NCI-H510A treated with DMSO at 0.1 percent for 48 hours (cell line): ENCODE results near the gene PHACTR2.

Source experiments
- DNase-seq: peaks from one replicate; lab custom pipeline; 2025; lab: John Stamatoyannopoulos, UW

The PHACTR2 gene

DNA sequence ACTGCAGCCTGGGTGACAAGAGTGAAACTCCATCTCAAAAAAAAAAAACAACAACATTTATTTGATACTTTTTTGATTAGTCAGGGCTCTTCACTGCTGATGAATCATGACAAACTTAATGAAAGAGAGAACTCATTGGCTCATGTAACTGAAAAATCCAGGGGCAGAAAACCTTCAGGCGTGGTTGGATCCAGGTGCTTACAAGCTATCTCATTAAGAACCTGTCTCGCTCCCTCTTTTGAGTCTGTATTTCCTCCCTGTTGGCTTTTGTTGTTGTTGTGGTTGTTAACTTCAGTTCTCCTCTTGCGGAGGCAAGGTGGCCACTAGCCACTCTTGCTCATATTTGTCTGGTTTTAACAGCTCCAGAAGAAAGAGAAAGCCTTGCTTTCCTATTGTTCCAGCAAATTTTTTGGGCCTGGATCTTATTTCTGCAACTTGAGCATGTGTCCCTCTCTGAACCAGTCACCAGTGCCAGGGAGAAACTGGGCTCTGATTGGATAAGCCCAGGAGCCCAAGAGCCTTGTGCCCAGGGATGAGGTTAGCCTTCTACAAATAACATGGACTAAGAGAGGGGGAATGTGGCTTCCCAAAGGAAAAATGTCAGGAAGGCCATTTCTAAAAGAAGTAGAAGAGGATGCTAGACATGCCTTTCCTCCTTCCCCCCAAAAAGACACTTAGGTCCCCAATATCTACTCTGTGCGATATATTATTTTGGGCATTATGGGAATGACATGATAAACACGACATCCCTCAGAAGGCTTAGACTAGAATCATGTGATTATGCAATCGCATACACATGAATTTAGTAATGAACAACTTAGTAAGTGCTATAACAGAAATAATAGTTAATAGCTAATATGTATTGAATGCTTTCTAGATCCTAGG, 64.5 kb downstream of the PHACTR2 start:
- no peak for DNase-seq

DNA sequence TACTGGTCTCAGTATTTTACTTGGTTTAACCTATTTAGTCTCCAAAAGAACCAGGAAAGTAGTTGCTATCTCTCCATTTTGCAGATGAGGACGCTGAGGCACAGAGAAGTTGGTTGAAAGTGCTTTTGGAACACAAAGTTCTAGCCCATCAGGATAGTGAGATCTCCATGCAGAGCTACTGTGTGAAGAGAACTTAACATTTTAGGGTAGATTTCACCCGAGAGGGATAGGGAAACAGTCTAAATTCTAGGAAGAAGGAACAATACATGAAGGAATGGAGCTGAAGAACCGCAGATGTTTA, 65.1 kb downstream of the PHACTR2 start:
- no peak for DNase-seq

DNA sequence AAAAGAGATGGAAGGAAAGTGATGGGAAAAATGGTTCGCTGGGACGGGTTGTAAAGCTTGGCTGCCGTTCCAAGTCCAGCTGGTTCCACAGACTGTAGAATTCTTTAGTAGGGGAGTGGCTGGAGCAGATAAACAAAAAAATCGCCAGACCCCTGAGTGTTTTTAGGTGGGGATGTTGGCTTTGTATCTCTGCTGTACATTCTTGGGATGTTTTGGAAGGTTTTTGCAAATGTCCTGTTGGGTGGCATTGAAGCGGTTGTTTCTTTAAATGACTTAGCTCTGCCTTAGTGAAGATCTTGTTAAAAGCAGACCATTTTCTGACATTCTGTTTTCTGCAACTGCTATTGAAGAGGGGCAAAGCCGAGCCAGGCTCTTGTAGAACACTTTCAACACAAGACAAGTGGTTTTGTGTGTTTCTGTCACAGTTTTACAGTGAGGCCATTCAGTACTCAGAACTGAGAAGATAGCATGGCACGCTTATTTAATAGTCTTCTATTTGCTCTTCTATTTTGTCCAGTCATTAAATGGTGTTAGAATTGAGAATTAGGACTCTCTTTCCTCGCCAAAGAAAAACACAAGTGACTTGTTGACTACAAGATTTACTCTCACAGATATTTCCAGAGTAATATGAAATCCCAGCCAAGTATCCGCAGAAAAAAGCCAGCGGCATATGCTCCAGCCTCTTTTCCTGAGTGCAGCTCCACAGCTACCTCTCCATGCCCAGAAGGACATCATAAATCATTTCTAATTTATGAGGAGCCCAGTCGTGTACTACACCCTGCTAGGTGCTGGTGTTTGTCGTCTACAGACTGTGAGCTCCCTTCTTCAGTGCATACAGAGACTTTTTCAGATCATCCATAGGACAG, 65.8 kb downstream of the PHACTR2 start:
- DNase-seq: no peak

DNA sequence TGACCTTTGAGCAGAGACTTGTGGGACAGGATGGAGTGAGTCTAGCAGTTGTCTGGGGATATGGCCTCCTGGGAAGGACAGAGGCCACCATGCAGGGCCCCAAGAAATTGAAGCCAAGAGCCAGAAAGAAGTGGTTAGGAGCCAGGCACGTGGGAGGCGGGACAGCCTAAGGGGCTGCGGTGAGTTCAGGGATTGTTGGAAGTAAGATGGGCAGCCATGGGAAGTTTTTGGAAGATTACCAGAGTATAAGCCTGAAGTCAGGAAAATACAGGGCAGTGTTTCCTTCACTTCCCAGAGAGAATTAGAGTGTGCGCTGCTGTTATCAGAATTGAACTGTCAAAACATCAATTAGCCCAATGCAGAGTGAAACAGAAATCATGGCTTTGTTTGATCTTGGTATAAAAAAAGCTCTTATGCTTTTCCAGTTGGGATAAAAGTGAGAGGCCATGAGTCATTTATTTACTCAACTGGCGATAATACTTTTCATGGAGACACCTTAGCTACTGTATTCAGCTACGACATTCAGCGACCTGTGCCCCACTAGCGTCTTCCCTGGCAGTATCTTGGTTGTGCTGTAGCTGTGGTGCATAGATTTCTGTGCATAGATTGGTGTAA, 66.9 kb downstream of the PHACTR2 start:
- no peak for DNase-seq

DNA sequence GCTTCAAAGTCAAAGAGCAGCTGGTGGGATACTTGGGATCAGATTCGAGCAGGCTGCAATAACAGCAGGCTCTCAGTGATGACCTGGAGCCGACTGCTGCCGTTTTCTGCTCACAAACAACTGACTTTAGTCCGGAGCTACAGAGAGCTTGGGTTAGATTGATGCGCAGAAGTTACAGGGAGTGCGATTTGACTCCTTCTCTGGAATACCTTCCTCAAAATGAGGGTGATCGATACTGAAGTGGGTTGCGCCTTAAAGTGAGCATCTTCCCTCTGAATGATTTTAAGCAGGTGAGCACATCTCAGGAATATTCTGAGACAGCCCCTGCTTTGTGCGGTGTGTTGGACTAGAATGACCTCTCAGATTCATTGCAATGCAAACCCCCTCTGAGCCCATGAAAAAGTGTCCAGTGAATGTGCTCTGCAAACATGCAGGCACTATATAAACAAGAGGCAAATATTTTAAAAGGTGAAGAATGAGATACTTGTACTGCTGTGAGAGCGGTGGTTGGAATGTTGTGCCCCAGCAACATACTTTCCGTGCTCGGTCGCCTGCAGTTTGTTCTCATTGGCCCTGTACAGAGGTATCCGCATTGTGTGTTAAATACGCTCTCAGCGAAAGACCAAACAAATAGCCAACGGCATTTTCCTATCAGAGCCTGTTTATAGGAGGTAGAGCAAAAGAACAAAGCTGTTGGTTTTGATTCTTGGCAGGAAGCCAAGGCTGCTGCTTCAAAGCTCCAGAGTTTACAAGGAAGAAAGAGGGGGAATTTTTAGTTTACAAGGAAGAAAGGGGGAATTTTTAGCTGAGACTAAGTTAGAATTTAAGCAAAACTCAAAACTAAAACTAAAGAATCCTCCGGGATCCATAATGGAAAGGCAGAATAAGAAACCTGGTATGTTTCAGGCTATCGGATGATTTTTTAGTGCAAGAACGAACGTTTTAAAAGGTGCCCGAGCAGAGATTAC, 67.7 kb downstream of the PHACTR2 start:
- DNase-seq: no peak

DNA sequence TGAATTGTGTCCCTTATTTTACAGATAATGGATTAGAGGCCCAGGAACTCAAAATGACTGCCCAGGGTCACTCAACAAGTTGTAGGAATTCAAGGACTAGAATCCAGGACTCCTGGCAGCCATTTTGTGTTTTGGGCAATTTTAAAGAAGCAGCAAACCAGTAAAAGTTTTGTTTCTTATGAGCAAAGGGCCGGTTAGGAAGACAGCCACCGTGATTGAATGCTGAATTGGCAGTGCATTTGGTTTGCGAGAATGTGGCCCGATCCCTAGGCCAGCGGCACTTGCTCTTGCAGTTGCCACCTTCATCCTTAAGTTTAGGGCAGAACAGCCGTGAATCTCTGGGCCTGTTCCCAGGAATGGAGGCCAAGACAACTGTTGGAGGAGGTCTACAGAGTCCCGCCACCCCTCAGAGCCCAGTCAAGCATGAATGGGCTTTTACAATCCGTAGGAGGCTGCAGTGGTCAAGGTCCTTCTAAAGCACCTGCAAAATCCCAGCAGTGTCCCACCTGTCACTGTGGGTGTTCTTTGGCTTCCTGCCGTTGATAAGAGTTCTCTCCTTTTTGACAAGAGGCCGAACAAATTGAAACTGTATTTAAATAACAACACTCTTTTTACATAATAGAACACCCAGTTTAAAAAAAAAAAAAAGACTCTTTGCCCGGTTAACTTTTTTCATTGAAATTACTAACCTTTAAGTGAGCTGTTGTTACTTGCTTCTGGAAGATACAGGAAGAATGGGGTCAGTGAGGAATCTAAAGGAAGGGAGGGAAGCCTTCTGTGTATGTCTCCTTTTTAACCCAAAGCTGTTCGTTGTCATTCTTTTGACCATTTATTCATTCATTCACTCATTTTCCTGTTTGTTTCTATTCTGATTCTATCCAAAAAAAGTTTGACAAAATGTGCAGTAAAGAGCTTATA, 68.7 kb downstream of the PHACTR2 start:
- DNase-seq: no peak

DNA sequence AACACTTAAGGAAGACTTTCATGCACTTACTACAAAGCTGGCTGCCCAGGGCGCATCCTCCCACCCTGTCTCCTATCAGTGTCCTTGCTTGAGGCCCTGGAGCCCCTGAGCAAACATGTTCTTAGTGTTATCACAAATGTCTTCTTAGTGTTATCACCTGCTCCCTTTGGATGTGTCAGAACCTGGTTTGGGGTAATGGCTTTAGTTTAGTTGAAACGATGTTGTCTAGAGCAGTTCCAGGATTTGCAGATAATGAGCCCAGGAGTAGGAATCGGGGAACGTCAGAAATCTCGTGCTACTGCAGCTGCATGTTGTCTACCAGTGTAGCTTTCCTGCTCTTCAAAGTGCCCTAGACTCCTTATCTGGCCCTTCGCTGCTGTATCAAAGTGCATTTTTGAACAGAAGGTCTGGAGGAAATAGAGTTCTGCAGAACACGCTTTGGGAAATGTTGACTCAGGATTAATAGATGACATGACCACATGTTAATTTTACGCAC, 69.6 kb downstream of the PHACTR2 start:
- no peak for DNase-seq

DNA sequence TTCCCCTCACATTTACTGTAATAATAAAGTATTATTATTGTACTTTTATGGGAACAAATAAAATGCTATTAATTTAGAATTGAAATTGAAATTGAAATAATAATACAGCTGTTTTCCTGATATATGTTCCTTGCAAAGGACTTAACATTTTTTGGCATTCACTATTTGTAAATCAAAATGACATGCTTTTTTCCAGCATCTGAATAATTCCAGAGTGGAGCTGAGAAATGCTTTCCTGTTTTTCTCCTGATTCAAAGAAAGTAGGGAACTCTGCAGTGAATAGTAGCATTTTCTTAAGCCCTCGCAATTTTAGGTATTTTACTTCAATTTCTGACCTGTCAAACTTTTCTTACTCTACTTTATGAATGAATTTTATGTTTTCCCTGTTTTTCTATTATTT, 72.1 kb downstream of the PHACTR2 start:
- no peak for DNase-seq

DNA sequence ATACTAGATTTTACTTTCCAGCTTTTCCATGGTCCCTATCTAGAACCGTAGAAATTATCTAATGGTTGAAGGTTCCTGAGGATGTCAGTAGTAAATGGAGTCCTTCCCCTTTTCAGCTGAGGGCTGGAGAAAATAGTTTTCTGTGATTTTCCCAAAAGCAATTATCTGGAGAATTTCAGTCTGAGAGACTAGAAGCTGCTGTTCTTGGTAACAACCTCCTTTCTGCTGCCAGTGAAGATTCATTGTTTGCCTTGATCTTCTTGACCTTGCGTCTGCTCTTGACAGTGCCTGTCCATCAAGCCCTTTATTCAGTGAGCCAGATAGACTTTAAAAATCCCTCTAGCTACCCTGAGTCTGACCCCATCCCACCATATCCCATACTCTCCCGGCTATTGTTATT, 73.1 kb downstream of the PHACTR2 start:
- DNase-seq: no peak

DNA sequence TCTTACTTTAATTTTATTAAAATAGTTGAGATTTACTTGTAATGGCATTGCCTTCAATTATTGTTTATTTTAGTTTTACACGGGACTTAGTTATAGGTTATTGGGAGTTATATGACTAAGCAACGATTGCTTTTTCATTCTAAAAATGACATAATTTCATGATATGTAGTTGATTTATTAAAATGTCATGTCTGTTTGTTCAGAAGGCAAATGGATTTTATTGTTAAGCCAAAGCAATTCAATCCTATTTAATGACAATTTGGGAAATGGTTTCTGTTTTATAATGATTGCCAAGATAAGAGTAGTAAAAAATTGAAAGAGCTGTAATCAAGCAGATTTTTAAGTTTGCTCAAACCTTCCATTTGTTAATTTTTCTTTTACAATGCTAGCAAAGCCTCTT, 74.7 kb downstream of the PHACTR2 start:
- no peak for DNase-seq

DNA sequence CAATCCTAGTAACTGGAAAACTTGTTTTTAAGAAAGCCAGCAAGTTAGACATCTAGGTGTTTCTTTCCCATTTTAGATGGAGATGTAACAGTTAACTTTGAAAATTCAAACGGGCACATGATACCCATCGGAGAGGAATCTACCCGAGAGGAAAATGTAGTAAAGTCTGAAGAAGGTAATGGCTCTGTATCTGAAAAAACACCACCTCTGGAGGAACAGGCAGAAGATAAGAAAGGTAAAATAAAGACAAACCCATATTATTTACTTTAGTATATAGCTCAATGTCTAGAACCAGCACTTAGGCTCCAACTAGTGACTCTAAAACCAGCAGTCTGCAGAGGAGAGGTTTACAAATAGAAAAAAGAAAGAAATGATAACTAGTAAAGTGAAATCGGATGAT, 75.9 kb downstream of the PHACTR2 start:
- no peak for DNase-seq

DNA sequence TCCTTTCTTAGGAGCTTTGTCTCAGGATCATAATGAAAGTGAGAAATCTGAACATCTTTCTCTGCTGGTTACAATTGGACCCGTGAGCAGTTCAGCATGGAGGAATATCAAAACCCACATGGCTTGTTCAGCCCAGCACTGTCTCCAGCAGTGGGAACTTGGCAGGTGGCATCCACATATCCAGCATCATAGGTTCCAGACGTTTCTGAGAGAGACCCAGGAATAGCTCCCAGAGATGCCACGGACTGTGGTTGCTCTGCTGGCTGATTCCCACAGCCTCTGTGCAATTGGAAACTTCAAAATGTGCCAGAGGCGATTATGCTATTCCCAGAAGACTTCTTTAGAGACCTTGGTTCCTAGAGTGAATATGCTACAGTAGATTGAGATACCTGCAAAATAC, 76.4 kb downstream of the PHACTR2 start:
- no peak for DNase-seq

DNA sequence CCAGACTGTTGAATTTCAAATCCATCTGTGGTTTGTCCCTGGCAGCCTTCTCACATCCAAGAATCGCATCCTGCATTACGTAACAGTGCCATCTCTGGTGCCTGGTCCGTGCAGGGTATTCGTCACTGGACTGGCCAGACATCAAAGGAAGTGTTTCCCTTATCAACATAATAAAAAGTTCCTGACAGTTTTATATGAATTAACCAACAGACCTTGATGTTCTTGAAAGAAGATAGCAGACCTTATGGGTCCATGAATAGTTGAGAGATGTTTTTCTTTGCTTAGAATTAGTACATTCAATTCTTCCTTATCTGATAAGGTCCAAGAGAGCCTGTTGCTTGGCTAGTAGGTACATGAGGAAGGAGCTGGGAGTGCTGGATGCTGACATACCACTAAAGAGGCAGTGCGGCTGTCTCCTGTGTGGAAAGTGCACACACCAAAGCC, 77.6 kb downstream of the PHACTR2 start:
- DNase-seq: no peak

DNA sequence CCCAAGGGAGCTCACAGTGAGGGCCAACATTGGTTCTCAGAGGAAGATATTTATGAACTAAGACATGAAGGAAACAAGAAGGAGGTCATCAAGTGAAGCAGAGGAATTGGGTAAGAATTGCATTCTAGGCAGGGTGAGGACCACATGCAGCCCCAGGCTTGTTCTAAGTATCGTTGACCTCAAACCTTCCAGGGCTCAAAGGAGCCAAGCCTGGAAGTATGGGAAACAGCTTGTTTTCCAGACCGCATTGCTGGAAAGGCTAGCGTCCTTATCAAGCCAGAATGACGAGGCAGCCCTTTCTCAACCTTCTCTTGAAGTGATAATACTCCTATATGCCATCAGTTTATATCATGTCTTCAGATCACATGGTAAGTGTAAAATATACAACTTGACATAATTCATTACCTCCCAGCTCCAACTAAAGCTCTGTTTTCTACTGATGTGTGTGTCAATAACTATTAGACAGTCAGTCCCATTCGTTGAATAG, 79.6 kb downstream of the PHACTR2 start:
- DNase-seq: no peak

DNA sequence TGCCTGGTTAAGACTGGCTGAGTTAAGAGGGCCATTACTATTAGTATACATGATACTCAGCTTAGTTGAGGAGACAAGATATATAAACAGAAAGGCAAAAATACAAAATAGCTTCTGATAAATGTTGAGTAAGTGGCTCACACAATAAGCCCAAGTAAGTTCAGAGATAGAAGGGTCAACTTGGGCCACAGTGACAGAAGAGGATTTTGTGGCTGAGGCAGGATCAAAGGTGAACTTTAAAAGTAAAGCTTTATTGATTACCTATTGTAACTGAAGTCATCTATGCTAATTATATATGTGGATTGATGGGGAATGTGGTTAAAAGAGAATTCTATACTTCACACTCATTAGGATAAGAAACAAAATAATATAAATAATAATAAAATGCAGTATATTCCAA, 80.8 kb downstream of the PHACTR2 start:
- no peak for DNase-seq

DNA sequence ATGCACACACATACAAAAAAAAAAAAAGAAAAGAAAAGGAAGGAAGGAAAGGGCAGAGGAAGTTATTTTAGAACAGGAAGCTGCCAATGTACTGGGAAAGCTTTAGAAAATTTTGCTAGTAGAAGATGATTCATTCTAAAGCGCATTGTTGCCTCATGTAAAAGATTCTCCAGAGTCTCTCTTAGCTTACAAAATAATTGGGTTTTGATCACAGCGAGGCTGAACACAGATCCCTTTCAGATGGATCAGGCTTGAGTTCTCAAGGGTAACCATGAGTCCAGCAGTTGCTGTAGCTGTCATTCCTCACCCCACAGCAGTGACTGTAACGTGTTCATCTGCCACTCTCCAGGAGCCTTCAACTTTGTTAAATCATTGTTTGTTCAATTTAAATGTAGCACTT, 81.9 kb downstream of the PHACTR2 start:
- DNase-seq: no peak

DNA sequence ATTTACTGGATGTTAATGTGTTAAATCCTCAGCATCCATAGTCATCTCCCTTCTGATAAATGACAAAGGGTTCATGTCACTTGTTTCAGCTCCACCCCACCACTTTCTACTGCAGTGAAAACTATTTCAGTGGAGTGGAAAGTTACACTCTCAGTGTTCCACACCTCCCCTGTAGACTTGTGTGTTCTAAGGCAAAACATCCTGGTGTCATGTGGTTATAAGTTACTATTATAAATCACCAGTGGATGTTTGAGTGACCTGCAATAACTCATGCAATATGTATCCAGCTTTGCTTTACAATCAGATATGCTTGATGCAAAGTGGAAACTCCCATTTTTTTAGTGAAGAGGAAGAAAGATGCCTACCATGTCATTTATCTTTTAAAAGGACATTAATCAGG, 83.3 kb downstream of the PHACTR2 start:
- no peak for DNase-seq

DNA sequence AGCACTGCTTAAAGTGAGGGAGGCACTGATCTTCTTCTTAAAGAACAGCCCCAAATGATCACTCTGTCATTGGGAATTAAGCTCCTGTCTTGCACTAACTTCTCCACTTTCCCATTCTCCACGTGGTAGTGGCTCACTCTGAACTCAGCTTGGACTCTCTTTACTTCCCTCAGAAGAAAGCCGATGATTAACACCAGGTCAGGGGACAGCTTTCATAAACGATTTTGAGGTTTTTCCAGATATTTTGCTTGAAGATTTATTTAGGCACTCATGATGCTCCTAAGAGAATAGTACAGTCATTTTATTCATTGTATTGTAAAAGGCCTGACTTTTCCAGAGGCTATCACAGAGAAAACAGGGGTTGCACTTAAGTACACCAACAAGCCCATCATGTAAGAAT, 84.4 kb downstream of the PHACTR2 start:
- DNase-seq: no peak

DNA sequence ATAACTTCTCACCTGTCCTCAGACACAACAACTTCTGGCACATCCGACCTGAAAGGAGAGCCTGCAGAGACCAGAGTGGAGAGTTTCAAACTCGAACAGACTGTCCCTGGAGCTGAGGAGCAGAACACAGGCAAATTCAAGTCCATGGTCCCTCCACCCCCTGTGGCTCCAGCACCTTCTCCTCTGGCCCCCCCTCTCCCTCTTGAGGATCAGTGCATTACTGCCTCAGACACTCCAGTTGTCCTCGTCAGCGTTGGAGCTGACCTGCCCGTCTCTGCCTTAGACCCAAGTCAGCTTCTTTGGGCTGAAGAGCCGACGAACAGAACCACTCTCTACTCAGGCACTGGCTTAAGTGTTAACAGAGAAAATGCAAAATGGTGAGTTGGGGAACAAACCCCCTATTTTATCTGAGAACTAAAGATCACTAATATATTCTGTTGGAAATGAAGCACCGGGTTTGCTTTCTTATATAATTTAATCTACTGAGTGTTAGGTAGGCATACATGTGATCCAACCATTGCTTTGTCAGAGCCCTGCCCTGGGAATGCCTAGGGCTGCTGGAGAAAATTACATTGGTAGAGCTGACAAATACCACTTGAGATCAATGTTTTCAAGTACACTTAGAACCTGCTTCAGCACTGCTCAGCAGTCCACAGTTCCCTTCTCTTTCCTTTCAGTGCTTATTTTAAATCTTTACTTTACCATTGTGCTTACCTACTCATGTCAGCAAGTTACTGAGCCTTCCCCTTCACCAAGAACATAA, 87.8 kb downstream of the PHACTR2 start:
- no peak for DNase-seq

DNA sequence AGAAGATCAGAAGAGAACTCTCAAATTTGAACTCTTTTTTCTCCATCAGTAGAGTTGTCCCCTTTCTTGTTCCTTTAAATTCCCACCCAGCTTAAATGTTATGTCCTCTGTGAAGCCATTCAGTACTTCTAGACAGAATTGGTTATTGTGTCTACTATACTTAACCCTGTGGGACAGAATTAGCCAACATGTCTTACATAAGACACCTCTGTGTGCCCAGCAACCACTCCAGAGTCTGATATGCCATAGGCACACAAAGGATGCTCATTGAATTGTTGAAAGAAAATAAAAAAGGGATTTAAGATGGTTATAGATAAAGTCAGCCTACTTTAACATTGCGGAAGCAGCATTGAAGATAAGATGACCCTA, 88.4 kb downstream of the PHACTR2 start:
- DNase-seq: no peak
